Heart right ventricle (tissue), 16 donors: ENCODE data around the gene NBEAL2. TPM values are rescaled to one million over a fixed set of nuclear protein-coding genes. Genes with fewer than 3 reads are reported as not detected.

Experiments
- ATAC-seq, 8 donors: fragments of 200-7000 bp; cut with Tn5 transposase; one replicate each; pipeline ENCODE4 v1.9.1; 2020; ENCODE audit warnings: mild to moderate bottlenecking in 8 of 8, moderate library complexity in 8 of 8, moderate number of reproducible peaks in 1 of 8
- DNase-seq, 2 donors: peaks; one replicate each; pipeline ENCODE4 v3.0.0-alpha.2; 2020
- H3K27ac ChIP-seq, 10 donors: fragments of 200-600 bp; sonication (generic) in 2 of 10; one replicate each; pipeline versions ENCODE4 v1.5.0 to v1.8.0; 2020 to 2022; ENCODE audit warnings: mild to moderate bottlenecking in 3 of 10
- H3K27me3 ChIP-seq, 7 donors: fragments of 200-600 bp; one replicate each; pipeline ENCODE4 v1.8.0; 2021 to 2022; ENCODE audit warnings: mild to moderate bottlenecking in 2 of 7
- H3K36me3 ChIP-seq, 9 donors: fragments of 200-600 bp; sonication (generic) in 1 of 9; one replicate each; pipeline versions ENCODE4 v1.5.0 to v1.8.0; 2020 to 2022; ENCODE audit warnings: mild to moderate bottlenecking in 2 of 9
- H3K4me1 ChIP-seq, 9 donors: fragments of 200-600 bp; sonication (generic) in 1 of 9; one replicate each; pipeline versions ENCODE4 v1.5.0 to v1.8.0; 2020 to 2022; ENCODE audit warnings: mild to moderate bottlenecking in 4 of 9
- H3K4me3 ChIP-seq, 10 donors: fragments of 200-600 bp; sonication (generic) in 2 of 10; one replicate each; pipeline versions ENCODE4 v1.5.0 to v1.8.0; 2020 to 2022; ENCODE audit warnings: mild to moderate bottlenecking in 7 of 10, moderate library complexity in 2 of 10
- H3K9me3 ChIP-seq, 11 donors: fragments of 200-600 bp in 10 of 11; sonication (generic) in 2 of 11; one replicate each; pipeline versions ENCODE4 v1.5.0 to v1.8.0; 2013 to 2022; ENCODE audit warnings: mild to moderate bottlenecking in 2 of 11, control low read depth in 1 of 11, moderate library complexity in 1 of 11
- CTCF ChIP-seq, 9 donors: fragments of 200-600 bp; sonication (generic) in 2 of 9; IDR thresholded peaks; one replicate each; pipeline versions ENCODE4 v1.5.0 to v1.8.0; 2021 to 2022; ENCODE audit warnings: antibody characterized with exemption in 9 of 9, mild to moderate bottlenecking in 5 of 9, moderate library complexity in 1 of 9
- WGBS, 2 donors: extraction: QIAGEN DNeasy Blood & Tissue Kit; methylation state at CpG; one replicate each; pipeline ENCODE4 v1.1.7; 2013; ENCODE audit warnings: inconsistent platforms in 1 of 2; 5-methylcytosine and 5-hydroxymethylcytosine counted together
- intact Hi-C, 10 donors: fragments of 100-400 bp; cut with DNase I; formaldehyde crosslinking; loops; one replicate each; pipeline versions ENCODE4 v1.11.1 to v1.14.2; 2022
- polyA plus RNA-seq, 2 donors: library from polyadenylated mRNA; stranded (reverse); fragments of 200-250 nt; gene quantifications; one replicate each; pipeline ENCODE4 v1.2.3, GENCODE V29; 2013
- total RNA-seq, 10 donors: library from RNA; stranded (reverse); fragmentation: NEBNext Ultra II Directional in 3 of 10; extraction: Animal tissue kit (Norgen Biotek cat#: 25700) in 3 of 10; gene quantifications; one replicate each; pipeline versions ENCODE4 v1.2.1 to v1.2.4, GENCODE V29; 2021 to 2023
- donor health status: Arrhythmogenic right ventricular cardiomyopathy.
- donor health status: ischemic (EF 13 %, LVEDD 7.1; RV severe dilation, severe dysfunction).
- donor health status: healthy with polysubstance abuse.
- donor health status: DM: no; HTN: yes; CAD: no.
- donor health status: DM: no; HTN: no; CAD: no.
- donor health status: ischemic (EF 25% LVEDD 6.9; RV normal size, moderate dysfunction).
- donor health status: ischemic (EF 25% LVEDD 5.7; RV mildly dilated, moderate dysfunction).
- donor health status: healthy.
- donor health status: DM: yes; HTN: yes; CAD: no.
- donor health status: Ischemic cardiomyopathy.
- donor health status: ischemic (EF 35%, LVEDD 5.7; RV mildly dilated, moderate dysfunction).
- donor health status: nonischemic (EF 11% LVEDD 7.7; RV severe dilation, severe dysfunction).
- donor health status: DM: yes; HTN: yes; CAD: no.
- donor health status: PGD.
- donor health status: ischemic (EF 29% LVEDD 5.4; RV normal size, mild dysfunction).
- donor health status: nonischemic (EF 23%, LVEDD 6.1; RV moderate dilation, normal function).

NBEAL2 gene
- total and polyA plus RNA-seq, 12 donors: 7.6 to 51.1 (median 13.7) TPM

GRCh38 chr3:47008851-47009224, 29.4 kb downstream of the NBEAL2 start:
- Histone ChIP-seq H3K27ac (peak overlapping the region in 8 of 10 donors; percentile 81 to 95 (median 89)), H3K4me3 (peak overlapping the region in 9 of 10 donors; percentile 38 to 83 (median 73)), H3K4me1 (peaks cover 5 to 20% (median 13%) of the 10 kb centered on the region in 9 donors), H3K9me3 (no peaks in the 10 kb centered on the region), H3K36me3 (peaks cover 0 to 71% (median 4%) of the 10 kb centered on the region in 9 donors), H3K27me3 (no peaks in the 10 kb centered on the region)
- ATAC-seq (peak in 1 of 8 donors; percentile 0), DNase-seq (no peak)
- TF ChIP-seq CTCF (IDR thresholded peaks at IDR 0.05): no peak
- 24 to 25% methylated on average over 23 of the region's 23 CpGs for WGBS, 2 donors
- intact Hi-C loops: loop anchor here in 2 of 10 donors (10.0 kb wide), 1 partner anchor 304 kb away; the partner anchor contains the start of gene TMIE (in 2 of the 2)

- 1 to 2% methylated on average over 85 of the region's 85 CpGs for WGBS, 2 donors
- no peak for TF ChIP-seq CTCF (IDR thresholded peaks at IDR 0.05)
- DNase-seq (peak; percentile 89 to 93), ATAC-seq (peak; percentile 92 to 97 (median 96))
- H3K4me3 ChIP-seq: peak overlapping the region; percentile 38 to 83 (median 70)
- no peaks in the 10 kb centered on the region for H3K27me3 ChIP-seq
- peaks cover 0 to 71% (median 4%) of the 10 kb centered on the region in 9 donors for H3K36me3 ChIP-seq
- peak overlapping the region; percentile 81 to 95 (median 88) for H3K27ac ChIP-seq
- H3K9me3 ChIP-seq: no peaks in the 10 kb centered on the region
- peaks cover 5 to 20% (median 13%) of the 10 kb centered on the region in 9 donors for H3K4me1 ChIP-seq
- intact Hi-C loops: loop anchor here in 3 of 10 donors (10.0 kb wide), 3 partner anchors 145 to 325 kb away; partner anchors contain the start of gene TMIE (in 2 of the 3)
These were observed 30.0 kb downstream of the NBEAL2 start for GRCh38 chr3:47009225-47010110.

- peaks cover 0 to 71% (median 7%) of the 10 kb centered on the region in 9 donors for H3K36me3 ChIP-seq
- 75 to 76% methylated on average over 23 of the region's 23 CpGs for WGBS, 2 donors
- TF ChIP-seq CTCF (IDR thresholded peaks at IDR 0.05): no peak
- DNase-seq (no peak), ATAC-seq (peak in 1 of 8 donors; percentile 0)
- H3K4me3 ChIP-seq: peak overlapping the region; percentile 38 to 83 (median 70)
- no peaks in the 10 kb centered on the region for H3K27me3 ChIP-seq
- intact Hi-C loops: loop anchor here in 2 of 10 donors (10.0 kb wide), 2 partner anchors 145 to 325 kb away; no protein-coding TSS in a partner anchor
- peaks cover 5 to 20% (median 13%) of the 10 kb centered on the region in 9 donors for H3K4me1 ChIP-seq
- no peaks in the 10 kb centered on the region for H3K9me3 ChIP-seq
- peak overlapping the region; percentile 81 to 95 (median 88) for H3K27ac ChIP-seq
These were observed 30.7 kb downstream of the NBEAL2 start for GRCh38 chr3:47010111-47010712.

- WGBS, 2 donors: 91% methylated on average over 5 of the region's 5 CpGs
- intact Hi-C loops: loop anchor here in 2 of 10 donors (10.0 kb wide), 2 partner anchors 144 to 324 kb away; no protein-coding TSS in a partner anchor
These were observed 31.4 kb downstream of the NBEAL2 start for GRCh38 chr3:47010910-47011309.

More at GRCh38 chr3:47010910-47011309, 31.4 kb downstream of the NBEAL2 start:
- TF ChIP-seq CTCF (IDR thresholded peaks at IDR 0.05): no peak
- H3K9me3 ChIP-seq: no peaks in the 10 kb centered on the region
- peak overlapping the region in 1 of 10 donors; percentile 95 for H3K27ac ChIP-seq
- ATAC-seq (no peak), DNase-seq (no peak)
- H3K36me3 ChIP-seq: peaks cover 0 to 71% (median 7%) of the 10 kb centered on the region in 9 donors
- no peak overlapping the region for H3K4me3 ChIP-seq
- H3K4me1 ChIP-seq: peaks cover 5 to 20% (median 13%) of the 10 kb centered on the region in 9 donors
- no peaks in the 10 kb centered on the region for H3K27me3 ChIP-seq
